A549 (cell line): ENCODE results near the gene ITGA2.

Experiments
- EP300 ChIP-seq, 2 experiments: fragments of >200 bp; sonication (Bioruptor Twin); formaldehyde crosslinking; IDR thresholded peaks; 2 replicates in 1 of 2; 3 replicates in 1 of 2; pipeline ENCODE4 v1.6.1; 2016 to 2017
- JUNB ChIP-seq: fragments of >200 bp; sonication (Bioruptor Twin); formaldehyde crosslinking; IDR thresholded peaks from 2 replicates; pipeline ENCODE4 v1.6.1; 2016
- POLR2A ChIP-seq: IDR thresholded peaks from 2 replicates; pipeline ENCODE4 v1.6.1; 2012; ENCODE audit warnings: mild to moderate bottlenecking, low read length
- RAD21 ChIP-seq, 2 experiments: fragments of >200 bp in 1 of 2; sonication (Bioruptor Twin) in 1 of 2; formaldehyde crosslinking in 1 of 2; IDR thresholded peaks in 1 of 2; conservative IDR thresholded peaks in 1 of 2; 2 replicates in 1 of 2; 3 replicates in 1 of 2; pipeline ENCODE4 v1.6.1; 2012 to 2018; ENCODE audit warnings: inconsistent platforms in 1 of 2
- SREBF2 ChIP-seq: fragments of 450-650 bp; IDR thresholded peaks from 2 replicates; pipeline ENCODE4 v1.6.1; 2014; ENCODE audit warnings: mild to moderate bottlenecking, moderate library complexity
- TF ChIP-seq, protein P1 (sequence below): fragments of >200 bp; sonication (Bioruptor Twin); formaldehyde crosslinking; IDR thresholded peaks from 3 replicates; pipeline ENCODE4 v1.5.1; 2016
- TF ChIP-seq, protein P2 (sequence below): fragments of 450-650 bp; IDR thresholded peaks from 2 replicates; pipeline ENCODE4 v1.6.1; 2014; ENCODE audit warnings: antibody characterized with exemption

DNA sequence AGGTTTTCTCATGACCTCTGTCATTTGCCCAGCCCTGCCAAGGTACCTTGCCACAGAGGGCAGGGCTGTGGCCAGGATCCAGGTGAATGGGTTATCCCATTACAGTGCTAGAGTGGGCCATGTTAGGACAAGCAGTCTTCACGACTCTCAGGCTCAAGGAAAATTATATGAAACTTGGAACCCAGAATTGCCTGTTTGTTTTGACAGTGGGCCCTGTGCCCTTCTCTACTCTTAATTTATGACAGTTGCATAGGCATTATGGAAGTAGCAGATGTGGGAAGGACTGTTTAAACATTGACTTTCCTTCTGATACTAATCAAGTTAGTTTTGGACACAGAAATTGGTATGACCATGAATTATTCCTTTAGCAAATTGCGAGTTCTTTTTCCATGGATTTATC, 41.7 kb downstream of the ITGA2 start:
- TF ChIP-seq, protein P1, sequence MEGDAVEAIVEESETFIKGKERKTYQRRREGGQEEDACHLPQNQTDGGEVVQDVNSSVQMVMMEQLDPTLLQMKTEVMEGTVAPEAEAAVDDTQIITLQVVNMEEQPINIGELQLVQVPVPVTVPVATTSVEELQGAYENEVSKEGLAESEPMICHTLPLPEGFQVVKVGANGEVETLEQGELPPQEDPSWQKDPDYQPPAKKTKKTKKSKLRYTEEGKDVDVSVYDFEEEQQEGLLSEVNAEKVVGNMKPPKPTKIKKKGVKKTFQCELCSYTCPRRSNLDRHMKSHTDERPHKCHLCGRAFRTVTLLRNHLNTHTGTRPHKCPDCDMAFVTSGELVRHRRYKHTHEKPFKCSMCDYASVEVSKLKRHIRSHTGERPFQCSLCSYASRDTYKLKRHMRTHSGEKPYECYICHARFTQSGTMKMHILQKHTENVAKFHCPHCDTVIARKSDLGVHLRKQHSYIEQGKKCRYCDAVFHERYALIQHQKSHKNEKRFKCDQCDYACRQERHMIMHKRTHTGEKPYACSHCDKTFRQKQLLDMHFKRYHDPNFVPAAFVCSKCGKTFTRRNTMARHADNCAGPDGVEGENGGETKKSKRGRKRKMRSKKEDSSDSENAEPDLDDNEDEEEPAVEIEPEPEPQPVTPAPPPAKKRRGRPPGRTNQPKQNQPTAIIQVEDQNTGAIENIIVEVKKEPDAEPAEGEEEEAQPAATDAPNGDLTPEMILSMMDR, result no peak
- TF ChIP-seq POLR2A (no peak), RAD21 (conservative IDR thresholded peaks at IDR 0.05 in 1 of 2, IDR thresholded peaks at IDR 0.05 in 1 of 2) (no peak), EP300 (IDR thresholded peaks at IDR 0.05) (no peak), SREBF2 (no peak), JUNB (no peak)
- TF ChIP-seq, protein P2, sequence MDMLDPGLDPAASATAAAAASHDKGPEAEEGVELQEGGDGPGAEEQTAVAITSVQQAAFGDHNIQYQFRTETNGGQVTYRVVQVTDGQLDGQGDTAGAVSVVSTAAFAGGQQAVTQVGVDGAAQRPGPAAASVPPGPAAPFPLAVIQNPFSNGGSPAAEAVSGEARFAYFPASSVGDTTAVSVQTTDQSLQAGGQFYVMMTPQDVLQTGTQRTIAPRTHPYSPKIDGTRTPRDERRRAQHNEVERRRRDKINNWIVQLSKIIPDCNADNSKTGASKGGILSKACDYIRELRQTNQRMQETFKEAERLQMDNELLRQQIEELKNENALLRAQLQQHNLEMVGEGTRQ, result no peak
